GM23338 (cell line): ENCODE measurements around the gene TRIP10. TPM values are rescaled to one million over a fixed set of nuclear protein-coding genes. Genes with fewer than 3 reads are reported as not detected.

Experiments
- ATAC-seq: fragments of 200-7000 bp; cut with Tn5 transposase; 3 replicates; pipeline ENCODE4 v1.9.1; 2020
- DNase-seq: peaks from one replicate; pipeline ENCODE4 v3.0.0-alpha.2; 2015; ENCODE audit warnings: low spot score
- H2AFZ ChIP-seq: fragments of 200-600 bp; sonication (generic); 2 replicates; pipeline ENCODE4 v1.8.0; 2016; ENCODE audit warnings: antibody characterized with exemption, mild to moderate bottlenecking, moderate library complexity
- H3F3A ChIP-seq: fragments of 200-600 bp; sonication (generic); replicated peaks from 2 replicates; pipeline ENCODE4 v1.8.0; 2017; ENCODE audit warnings: antibody characterized with exemption, mixed run types, low read depth
- H3K27ac ChIP-seq: fragments of 200-600 bp; sonication (generic); 2 replicates; pipeline ENCODE4 v1.6.1; 2016; ENCODE audit warnings: low read depth
- H3K27me3 ChIP-seq: fragments of 200-600 bp; sonication (generic); 2 replicates; pipeline ENCODE4 v1.8.0; 2016; ENCODE audit warnings: mild to moderate bottlenecking, mixed run types, moderate library complexity; ENCODE audit not compliant: insufficient read depth
- H3K36me3 ChIP-seq: fragments of 200-600 bp; sonication (generic); 2 replicates; pipeline ENCODE4 v1.8.0; 2016; ENCODE audit warnings: mild to moderate bottlenecking; ENCODE audit not compliant: insufficient read depth
- H3K4me1 ChIP-seq: fragments of 200-600 bp; sonication (generic); 2 replicates; pipeline ENCODE4 v1.8.0; 2016; ENCODE audit warnings: mild to moderate bottlenecking, moderate library complexity; ENCODE audit not compliant: insufficient read depth
- H3K4me2 ChIP-seq: fragments of 200-600 bp; sonication (generic); 2 replicates; pipeline ENCODE4 v1.7.1; 2017; ENCODE audit warnings: mixed run types
- H3K4me3 ChIP-seq: fragments of 200-600 bp; sonication (generic); 2 replicates; pipeline ENCODE4 v1.6.1; 2016; ENCODE audit warnings: mixed run types
- H3K79me2 ChIP-seq: fragments of 200-600 bp; sonication (generic); replicated peaks from 2 replicates; pipeline ENCODE4 v1.8.0; 2017; ENCODE audit warnings: mild to moderate bottlenecking; ENCODE audit not compliant: insufficient read depth
- H3K9me2 ChIP-seq: fragments of 200-600 bp; sonication (generic); 2 replicates; pipeline ENCODE4 v1.8.0; 2017; ENCODE audit not compliant: insufficient read depth
- H4K20me1 ChIP-seq: fragments of 200-600 bp; sonication (generic); replicated peaks from 2 replicates; pipeline ENCODE4 v1.8.0; 2017; ENCODE audit warnings: mild to moderate bottlenecking; ENCODE audit not compliant: insufficient read depth
- H3K27ac Mint-ChIP-seq: 2 replicates; pipeline ENCODE4 v1.8.0; 2020; ENCODE audit warnings: inconsistent platforms, mild to moderate bottlenecking, moderate library complexity, mixed read lengths
- H3K27me3 Mint-ChIP-seq: 3 replicates; pipeline ENCODE4 v1.8.0; 2022; ENCODE audit warnings: low read depth, mild to moderate bottlenecking, moderate library complexity, mixed read lengths, inconsistent platforms; ENCODE audit not compliant: insufficient read depth, poor library complexity
- H3K36me3 Mint-ChIP-seq: 3 replicates; pipeline ENCODE4 v1.8.0; 2021; ENCODE audit warnings: low read depth, mild to moderate bottlenecking, inconsistent platforms, moderate library complexity, mixed read lengths
- H3K4me1 Mint-ChIP-seq: 3 replicates; pipeline ENCODE4 v1.8.0; 2020; ENCODE audit warnings: mild to moderate bottlenecking, inconsistent platforms, mixed read lengths
- H3K4me3 Mint-ChIP-seq: 3 replicates; pipeline ENCODE4 v1.8.0; 2021; ENCODE audit warnings: moderate library complexity, mild to moderate bottlenecking, inconsistent platforms, mixed read lengths
- H3K9me3 Mint-ChIP-seq: 3 replicates; pipeline ENCODE4 v1.8.0; 2020; ENCODE audit warnings: moderate library complexity, mild to moderate bottlenecking, inconsistent platforms, mixed read lengths
- CREB1 ChIP-seq: fragments of 250-450 bp; sonication (Bioruptor Pico); IDR thresholded peaks from 2 replicates; pipeline ENCODE4 v1.5.0; 2020; ENCODE audit warnings: low read depth, mild to moderate bottlenecking, moderate library complexity
- CTCF ChIP-seq, 2 experiments: fragments of 200-600 bp in 1 of 2; sonication (generic) in 1 of 2; conservative IDR thresholded peaks; 2 replicates each; pipeline versions ENCODE4 v1.5.1 to v1.6.1; 2016 to 2017; ENCODE audit warnings: antibody characterized with exemption in 2 of 2, low read depth in 2 of 2, mild to moderate bottlenecking in 2 of 2, moderate library complexity in 1 of 2
- ETS1 ChIP-seq: IDR thresholded peaks from 2 replicates; pipeline ENCODE4 v1.6.1; 2016; ENCODE audit warnings: antibody characterized with exemption
- EZH2 ChIP-seq: fragments of 200-600 bp; sonication (generic); IDR thresholded peaks from one replicate; pipeline ENCODE4 v1.8.0; 2017; ENCODE audit warnings: antibody characterized with exemption, mild to moderate bottlenecking, low read depth; ENCODE audit not compliant: unreplicated experiment
- EZH2phosphoT487 ChIP-seq: fragments of 200-600 bp; sonication (generic); IDR thresholded peaks from one replicate; pipeline ENCODE4 v1.8.1; 2018; ENCODE audit warnings: antibody characterized with exemption; ENCODE audit not compliant: unreplicated experiment
- JUNB ChIP-seq: IDR thresholded peaks from one replicate; pipeline ENCODE4 v1.6.1; 2016; ENCODE audit warnings: antibody characterized with exemption; ENCODE audit not compliant: unreplicated experiment
- NANOG ChIP-seq: IDR thresholded peaks from 2 replicates; pipeline ENCODE4 v1.6.1; 2016; ENCODE audit warnings: antibody characterized with exemption, borderline replicate concordance
- POLR2AphosphoS5 ChIP-seq: IDR thresholded peaks from 2 replicates; pipeline ENCODE4 v1.6.1; 2016; ENCODE audit warnings: antibody characterized with exemption, low read depth
- STAT1 ChIP-seq: IDR thresholded peaks from one replicate; pipeline ENCODE4 v1.6.1; 2016; ENCODE audit warnings: antibody characterized with exemption; ENCODE audit not compliant: unreplicated experiment
- ZNF114 ChIP-seq: fragments of 250-450 bp; sonication (Bioruptor Pico); IDR thresholded peaks from 2 replicates; pipeline ENCODE4 v1.5.0; 2020; ENCODE audit warnings: mild to moderate bottlenecking, moderate library complexity
- ZNF462 ChIP-seq: fragments of 250-450 bp; sonication (Bioruptor Pico); IDR thresholded peaks from 2 replicates; pipeline ENCODE4 v1.5.0; 2020; ENCODE audit warnings: mild to moderate bottlenecking, moderate library complexity
- polyA plus RNA-seq: library from polyadenylated mRNA; unstranded; fragments of >200 nt; fragmentation: Nextera tagmentation; extraction: Ambion mirVana; gene quantifications from 2 replicates; pipeline ENCODE4 v1.2.1, GENCODE V29; 2016
- total RNA-seq: library from RNA; depleted of rRNA; stranded (reverse); fragments of >200 nt; shearing (Covaris generic); gene quantifications from 2 replicates; pipeline ENCODE4 v1.2.3, GENCODE V29; 2014

Gene TRIP10
- total and polyA plus RNA-seq, 2 experiments from 2014 or later, result 56.8 to 68.5 TPM

- H3K9me3 Mint-ChIP-seq, result peaks cover 76% of the 10 kb centered on the region
- Histone ChIP-seq H3K79me2 (no peaks in the 10 kb centered on the region), H3K27me3 (no peaks in the 10 kb centered on the region), H3K9me2 (no peaks in the 10 kb centered on the region), H3K4me1 (peaks cover 10% of the 10 kb centered on the region; the same call in 1 of the 2 replicates), H3K4me3 (no peak overlapping the region), H3K36me3 (no peaks in the 10 kb centered on the region), H3F3A (no peaks in the 10 kb centered on the region), H4K20me1 (no peaks in the 10 kb centered on the region), H3K27ac (no peak overlapping the region), H2AFZ (no peak overlapping the region), H3K4me2 (no peak overlapping the region)
- peaks cover 8% of the 10 kb centered on the region for H3K27me3 Mint-ChIP-seq
- DNase-seq, result no peak
- H3K36me3 Mint-ChIP-seq, result peaks cover 31% of the 10 kb centered on the region
- no peaks in the 10 kb centered on the region for H3K4me1 Mint-ChIP-seq
- no peak overlapping the region for H3K27ac Mint-ChIP-seq
- ATAC-seq, result no peak
- H3K4me3 Mint-ChIP-seq, result no peak overlapping the region
- TF ChIP-seq EZH2phosphoT487 (no peak), CREB1 (no peak), ZNF462 (no peak), STAT1 (no peak), NANOG (no peak), ZNF114 (CRISPR knock-in tag) (no peak), JUNB (no peak), CTCF (conservative IDR thresholded peaks at IDR 0.05; ENCODE audit: low read depth in 2 of 2) (no peak), POLR2AphosphoS5 (no peak), EZH2 (no peak), ETS1 (no peak)
These were observed 38.0 kb downstream of the TRIP10 start for GRCh38 chr19:6777434-6777833.
